ENCODE data around the gene E2F7. TPM values are rescaled to one million over a fixed set of nuclear protein-coding genes. Genes with fewer than 3 reads are reported as not detected.
A peak's percentile ranks its signal among the peaks of the same experiment; 100 is the strongest.

Gene E2F7
- total and polyA plus RNA-seq, 2 of the 4 experiments (the other 2 are of a cell fraction), result 6.0 to 8.1 TPM

- in situ Hi-C loops (cut with MboI; ENCODE audit: low sequenced_read_pairs), result loop anchor here (25.0 kb wide), 1 partner anchor 867 kb away; no protein-coding TSS in a partner anchor
- CTCF ChIA-PET, result no interaction called here
These were observed 5.0 kb upstream of the E2F7 start for GRCh38 chr12:77070382-77070781.

More at GRCh38 chr12:77070382-77070781, 5.0 kb upstream of the E2F7 start:
- Histone ChIP-seq H2BK5ac (ENCODE audit: low read depth, low read length, poor library complexity, severe bottlenecking) (no peak overlapping the region), H3K4me3 (ENCODE audit: insufficient read depth, low read depth, low read length) (no peak overlapping the region), H3K9me3 (ENCODE audit: control insufficient read depth, insufficient read depth, low read length) (no peaks in the 10 kb centered on the region), H2AK9ac (replicated peaks; ENCODE audit: low read depth, low read length, poor library complexity) (no peak overlapping the region), H3K4ac (ENCODE audit: low read depth, low read length) (no peak overlapping the region), H3K23ac (ENCODE audit: low read depth, low read length) (no peak overlapping the region), H2AFZ (replicated peaks; ENCODE audit: low read length, poor library complexity) (no peak overlapping the region), H2BK15ac (ENCODE audit: low read depth, low read length) (no peak overlapping the region), H3K36me3 (ENCODE audit: control insufficient read depth, insufficient read depth, low read length) (no peaks in the 10 kb centered on the region), H3K4me2 (ENCODE audit: low read depth, low read length) (no peak overlapping the region; the same call in 1 of the 2 replicates), H3K9ac (ENCODE audit: low read depth, low read length) (no peak overlapping the region), H3K14ac (replicated peaks; ENCODE audit: low read depth, low read length) (0 out of 2 replicates have a peak overlapping the region, but pooled peaks have one; percentile 25), H2BK120ac (ENCODE audit: low read depth, low read length) (no peak overlapping the region), H4K8ac (ENCODE audit: low read depth in 2 of 2, low read length in 2 of 2) (no peak overlapping the region), H3K27me3 (ENCODE audit: control insufficient read depth, insufficient read depth, low read length) (no peaks in the 10 kb centered on the region), H3K4me1 (ENCODE audit: control insufficient read depth, insufficient read depth, low read length) (peaks cover 2% of the 10 kb centered on the region; the same call in 1 of the 2 replicates), H3K27ac (ENCODE audit: insufficient read depth, low read length) (no peak overlapping the region), H4K5ac (ENCODE audit: low read depth, low read length) (no peak overlapping the region), H3K56ac (ENCODE audit: extremely low read depth, insufficient read depth, low read length) (no peak overlapping the region), H2AK5ac (ENCODE audit: low read depth, low read length) (no peak overlapping the region), H3K9me1 (ENCODE audit: insufficient read depth, low read length) (no peaks in the 10 kb centered on the region), H3K79me1 (ENCODE audit: low read depth in 1 of 2, low read length in 2 of 2) (no peaks in the 10 kb centered on the region), H4K91ac (ENCODE audit: insufficient read depth, low read depth, low read length) (no peak overlapping the region), H4K20me1 (ENCODE audit: insufficient read depth, low read length) (no peaks in the 10 kb centered on the region), H3K18ac (ENCODE audit: low read depth, low read length) (no peak overlapping the region; the same call in 1 of the 2 replicates), H2BK20ac (ENCODE audit: low read depth, low read length) (no peak overlapping the region)
- dilution Hi-C loops (cut with HindIII; ENCODE audit: low sequenced_read_pairs, unreplicated experiment) (no loop called here), intact Hi-C loops (cut with micrococcal nuclease) (no loop called here)
- ATAC-seq (ENCODE audit: low read depth) (no peak), DNase-seq (no peak)
- TF ChIP-seq MAFK (IDR thresholded peaks at IDR 0.05; ENCODE audit: low read depth, low read length) (no peak), MAZ (IDR thresholded peaks at IDR 0.05; ENCODE audit: borderline replicate concordance, low read depth, low read length) (no peak), USF2 (IDR thresholded peaks at IDR 0.05; ENCODE audit: low read depth, low read length) (no peak), RFX5 (IDR thresholded peaks at IDR 0.05; ENCODE audit: low read depth, low read length) (no peak), SMC3 (IDR thresholded peaks at IDR 0.05; ENCODE audit: low read depth, low read length) (no peak), RAD21 (IDR thresholded peaks at IDR 0.05; ENCODE audit: low read length) (no peak), FOS (IDR thresholded peaks at IDR 0.05; ENCODE audit: low read depth, low read length) (no peak), CHD1 (IDR thresholded peaks at IDR 0.05; ENCODE audit: low read depth, low read length) (no peak), NFE2L2 (IDR thresholded peaks at IDR 0.05; ENCODE audit: low read depth, low read length) (no peak), CTCF (conservative IDR thresholded peaks at IDR 0.05; ENCODE audit: low read depth, low read length) (no peak), CEBPB (IDR thresholded peaks at IDR 0.05; ENCODE audit: low read depth, low read length) (no peak), MXI1 (IDR thresholded peaks at IDR 0.05; ENCODE audit: borderline replicate concordance, low read depth, low read length) (no peak), ELK1 (IDR thresholded peaks at IDR 0.05; ENCODE audit: borderline replicate concordance, low read depth, low read length) (no peak), POLR2A (IDR thresholded peaks at IDR 0.05; ENCODE audit: low read depth, low read length) (no peak)
- no CpG with 5 or more reads among the region's 3 CpGs for WGBS, 2 experiments (ENCODE audit: extremely low coverage in 2 of 2, insufficient read length in 1 of 2)
- BruUV-seq (replicated peaks), result no TSS peak
- POLR2A ChIA-PET (ENCODE audit: unreplicated experiment), result no interaction called here

All from IMR-90 (cell line).